Heart left ventricle (tissue), 16 donors: ENCODE measurements around the gene CARS1. TPM values are rescaled to one million over a fixed set of nuclear protein-coding genes. Genes with fewer than 3 reads are reported as not detected.

Source experiments
- ATAC-seq, 4 donors: fragments of 200-7000 bp; cut with Tn5 transposase; one replicate each; pipeline ENCODE4 v1.9.1; 2020 to 2022; ENCODE audit warnings: moderate library complexity in 4 of 4, mild to moderate bottlenecking in 3 of 4, moderate number of reproducible peaks in 1 of 4
- DNase-seq, 5 donors: peaks; one replicate each; pipeline ENCODE4 v3.0.0-alpha.2; 2020
- H3K27ac ChIP-seq, 12 donors: fragments of 200-600 bp; sonication (generic) in 4 of 12; one replicate each; pipeline versions ENCODE4 v1.5.0 to v1.8.0; 2016 to 2022; ENCODE audit warnings: mild to moderate bottlenecking in 2 of 12
- H3K27me3 ChIP-seq, 9 donors: fragments of 200-600 bp; sonication (generic) in 2 of 9; one replicate each; pipeline versions ENCODE4 v1.5.1 to v1.8.0; 2016 to 2022; ENCODE audit warnings: mild to moderate bottlenecking in 3 of 9
- H3K36me3 ChIP-seq, 9 donors: fragments of 200-600 bp; sonication (generic) in 2 of 9; one replicate each; pipeline versions ENCODE4 v1.5.0 to v1.8.0; 2018 to 2022; ENCODE audit warnings: mild to moderate bottlenecking in 2 of 9
- H3K4me1 ChIP-seq, 12 donors: fragments of 200-600 bp; sonication (generic) in 4 of 12; one replicate each; pipeline versions ENCODE4 v1.5.0 to v1.8.0; 2016 to 2022; ENCODE audit warnings: mild to moderate bottlenecking in 3 of 12
- H3K4me3 ChIP-seq, 12 donors: fragments of 200-600 bp; sonication (generic) in 4 of 12; one replicate each; pipeline versions ENCODE4 v1.5.0 to v1.8.0; 2017 to 2022; ENCODE audit warnings: mild to moderate bottlenecking in 9 of 12, moderate library complexity in 4 of 12
- H3K9me3 ChIP-seq, 12 donors: fragments of 200-600 bp; sonication (generic) in 4 of 12; one replicate each; pipeline versions ENCODE4 v1.5.0 to v1.8.0; 2016 to 2022; ENCODE audit warnings: mild to moderate bottlenecking in 1 of 12
- CTCF ChIP-seq, 12 donors: fragments of 200-600 bp; sonication (generic) in 4 of 12; IDR thresholded peaks; one replicate each; pipeline versions ENCODE4 v1.5.0 to v1.8.0; 2018 to 2022; ENCODE audit warnings: antibody characterized with exemption in 12 of 12, mild to moderate bottlenecking in 5 of 12
- POLR2A ChIP-seq, 2 donors: fragments of 450-650 bp; IDR thresholded peaks; one replicate each; pipeline ENCODE4 v1.6.1; 2017; ENCODE audit warnings: antibody characterized with exemption in 2 of 2, mild to moderate bottlenecking in 2 of 2, moderate library complexity in 2 of 2
- WGBS, 4 donors: extraction: QIAGEN DNeasy Blood & Tissue Kit in 2 of 4; methylation state at CpG; one replicate each; pipeline versions ENCODE4 v1.1.5 to v1.1.7; 2013 to 2018; 5-methylcytosine and 5-hydroxymethylcytosine counted together
- intact Hi-C, 10 donors: fragments of 100-400 bp; cut with DNase I; formaldehyde crosslinking; loops; one replicate each; pipeline versions ENCODE4 v1.11.1 to v1.14.2; 2022
- polyA plus RNA-seq, 2 donors: library from polyadenylated mRNA; stranded (reverse); fragments of 200-250 nt; gene quantifications; one replicate each; pipeline ENCODE4 v1.2.3, GENCODE V29; 2013
- total RNA-seq, 9 donors: library from RNA; depleted of rRNA in 2 of 9; stranded (reverse); fragments of >200 nt in 2 of 9; fragmentation: NEBNext Ultra II Directional in 3 of 9; extraction: Animal tissue kit (Norgen Biotek cat#: 25700) in 3 of 9; gene quantifications; one replicate each; pipeline versions ENCODE4 v1.1.0 to v1.2.4, GENCODE V29; 2016 to 2023
- donor health status: ischemic (EF 13 %, LVEDD 7.1; RV severe dilation, severe dysfunction).
- donor health status: healthy with polysubstance abuse.
- donor health status: DM: no; HTN: yes; CAD: no.
- donor health status: DM: no; HTN: no; CAD: no.
- donor health status: ischemic (EF 25% LVEDD 6.9; RV normal size, moderate dysfunction).
- donor health status: ischemic (EF 25% LVEDD 5.7; RV mildly dilated, moderate dysfunction).
- donor health status: healthy.
- donor health status: DM: yes; HTN: yes; CAD: no.
- donor health status: ischemic (EF 35%, LVEDD 5.7; RV mildly dilated, moderate dysfunction).
- donor health status: nonischemic (EF 11% LVEDD 7.7; RV severe dilation, severe dysfunction).
- donor health status: DM: yes; HTN: yes; CAD: no.
- donor health status: PGD.
- donor health status: ischemic (EF 29% LVEDD 5.4; RV normal size, mild dysfunction).
- donor health status: nonischemic (EF 23%, LVEDD 6.1; RV moderate dilation, normal function).

CARS1 gene
- total and polyA plus RNA-seq, 11 donors = 9.3 to 30.5 (median 18.5) TPM

GRCh38 chr11:3077846-3078440 is 20.7 kb upstream of the CARS1 start:
- intact Hi-C loops = no loop called here

GRCh38 chr11:3077189-3077836 is 20.1 kb upstream of the CARS1 start:
- no peak overlapping the region for H3K27ac ChIP-seq
- H3K27me3 ChIP-seq = peaks cover 0 to under 1% (median 0%) of the 10 kb centered on the region in 9 donors
- ATAC-seq (no peak), DNase-seq (no peak)
- intact Hi-C loops = no loop called here
- H3K4me1 ChIP-seq = peaks cover 0 to 29% (median 6%) of the 10 kb centered on the region in 12 donors
- TF ChIP-seq POLR2A (IDR thresholded peaks at IDR 0.05) (no peak), CTCF (IDR thresholded peaks at IDR 0.05) (no peak)
- H3K4me3 ChIP-seq = no peak overlapping the region
- H3K36me3 ChIP-seq = no peaks in the 10 kb centered on the region
- H3K9me3 ChIP-seq = no peaks in the 10 kb centered on the region
- 88 to 89% (median 88%) methylated on average over 11 of the region's 11 CpGs for WGBS, 4 donors

More at GRCh38 chr11:3077846-3078440, 20.7 kb upstream of the CARS1 start:
- H3K9me3 ChIP-seq = no peaks in the 10 kb centered on the region
- peaks cover 0 to 3% (median 0%) of the 10 kb centered on the region in 9 donors for H3K27me3 ChIP-seq
- DNase-seq (no peak), ATAC-seq (no peak)
- peaks cover 0 to 23% (median 1%) of the 10 kb centered on the region in 12 donors for H3K4me1 ChIP-seq
- H3K27ac ChIP-seq = no peak overlapping the region
- H3K4me3 ChIP-seq = no peak overlapping the region
- TF ChIP-seq POLR2A (IDR thresholded peaks at IDR 0.05) = no peak
- TF ChIP-seq CTCF (IDR thresholded peaks at IDR 0.05) = no peak
- H3K36me3 ChIP-seq = no peaks in the 10 kb centered on the region
- WGBS, 4 donors = 85 to 89% (median 87%) methylated on average over 16 of the region's 16 CpGs

GRCh38 chr11:3074912-3075589 is 17.8 kb upstream of the CARS1 start:
- Histone ChIP-seq H3K4me3 (no peak overlapping the region), H3K36me3 (no peaks in the 10 kb centered on the region), H3K27ac (peak overlapping the region in 4 of 12 donors; percentile 2 to 54 (median 38)), H3K9me3 (no peaks in the 10 kb centered on the region), H3K27me3 (no peaks in the 10 kb centered on the region), H3K4me1 (peaks cover 0 to 35% (median 6%) of the 10 kb centered on the region in 12 donors)
- ATAC-seq = peak in 2 of 4 donors; percentile 51 to 53
- intact Hi-C loops = no loop called here
- WGBS, 4 donors = 65 to 74% (median 70%) methylated on average over 6 to 8 of the region's 8 CpGs
- peak in 2 of 5 donors; percentile 57 for DNase-seq
- no peak for TF ChIP-seq CTCF (IDR thresholded peaks at IDR 0.05)
- no peak for TF ChIP-seq POLR2A (IDR thresholded peaks at IDR 0.05)

GRCh38 chr11:3073029-3073435 is 15.8 kb upstream of the CARS1 start:
- Histone ChIP-seq H3K36me3 (no peaks in the 10 kb centered on the region), H3K4me1 (peaks cover 0 to 35% (median 6%) of the 10 kb centered on the region in 12 donors), H3K4me3 (no peak overlapping the region), H3K27ac (peak overlapping the region; percentile 53 to 89 (median 68)), H3K27me3 (no peaks in the 10 kb centered on the region), H3K9me3 (no peaks in the 10 kb centered on the region)
- intact Hi-C loops = no loop called here
- 60 to 72% (median 71%) methylated on average over 3 of the region's 3 CpGs for WGBS, 4 donors
- ATAC-seq = peak; percentile 67 to 95 (median 76)
- DNase-seq = peak in 1 of 5 donors; percentile 59
- TF ChIP-seq POLR2A (IDR thresholded peaks at IDR 0.05) = peak in 1 of 2 donors; percentile 12
- TF ChIP-seq CTCF (IDR thresholded peaks at IDR 0.05) = no peak
